Erythroblast (primary cell): Measurements from ENCODE around the gene ANK2.

ENCODE experiments used
- DNase-seq, 2 experiments: peaks; one replicate each; lab custom pipeline; 2025; lab: John Stamatoyannopoulos, UW
- GATA1 ChIP-seq: IDR thresholded peaks from 2 replicates; pipeline ENCODE4 v1.6.1; 2011; ENCODE audit warnings: low read depth, mild to moderate bottlenecking, control low read depth, low read length, moderate library complexity
- POLR2A ChIP-seq: IDR thresholded peaks from 2 replicates; pipeline ENCODE4 v1.6.1; 2011; ENCODE audit warnings: mild to moderate bottlenecking, low read length

ANK2 gene

GRCh38 chr4:113088050-113088449 lies 38.6 kb downstream of the ANK2 start:
- DNase-seq, result no peak
- TF ChIP-seq POLR2A (no peak), GATA1 (no peak)

- DNase-seq, result no peak
- no peak for TF ChIP-seq GATA1
- TF ChIP-seq POLR2A, result no peak
Measured at GRCh38 chr4:113090954-113091353, 41.5 kb downstream of the ANK2 start.

- no peak for DNase-seq
- TF ChIP-seq POLR2A, result no peak
- no peak for TF ChIP-seq GATA1
Measured at GRCh38 chr4:113094331-113094730, 44.9 kb downstream of the ANK2 start.

GRCh38 chr4:113094802-113095201 lies 45.3 kb downstream of the ANK2 start:
- peak; percentile 17 to 19 for DNase-seq
- TF ChIP-seq GATA1, result no peak
- TF ChIP-seq POLR2A, result no peak

GRCh38 chr4:113101669-113102068 lies 52.2 kb downstream of the ANK2 start:
- no peak for DNase-seq
- TF ChIP-seq POLR2A, result no peak
- TF ChIP-seq GATA1, result no peak

GRCh38 chr4:113103556-113103955 lies 54.1 kb downstream of the ANK2 start:
- no peak for DNase-seq
- TF ChIP-seq GATA1 (no peak), POLR2A (no peak)

- TF ChIP-seq POLR2A (no peak), GATA1 (no peak)
Measured at GRCh38 chr4:113106108-113106507, 56.7 kb downstream of the ANK2 start.

GRCh38 chr4:113109106-113109718 lies 59.8 kb downstream of the ANK2 start:
- TF ChIP-seq GATA1, result no peak
- no peak for TF ChIP-seq POLR2A
- no peak for DNase-seq

More at GRCh38 chr4:113106108-113106507, 56.7 kb downstream of the ANK2 start:
- DNase-seq, result peak in 1 of 2 experiments; percentile 1

- DNase-seq, result no peak
Measured at GRCh38 chr4:113112338-113112978, 63.0 kb downstream of the ANK2 start.

GRCh38 chr4:113113151-113113550 lies 63.7 kb downstream of the ANK2 start:
- DNase-seq, result no peak
- TF ChIP-seq POLR2A (no peak), GATA1 (no peak)

More at GRCh38 chr4:113112338-113112978, 63.0 kb downstream of the ANK2 start:
- TF ChIP-seq POLR2A (no peak), GATA1 (no peak)

- no peak for DNase-seq
- no peak for TF ChIP-seq POLR2A
- TF ChIP-seq GATA1, result no peak
Measured at GRCh38 chr4:113114884-113115283, 65.4 kb downstream of the ANK2 start.

GRCh38 chr4:113116414-113117357 lies 67.2 kb downstream of the ANK2 start:
- TF ChIP-seq POLR2A (no peak), GATA1 (no peak)
- no peak for DNase-seq

- no peak for TF ChIP-seq GATA1
- TF ChIP-seq POLR2A, result no peak
- DNase-seq, result no peak
Measured at GRCh38 chr4:113117358-113117702, 67.9 kb downstream of the ANK2 start.

- no peak for DNase-seq
- no peak for TF ChIP-seq GATA1
- no peak for TF ChIP-seq POLR2A
Measured at GRCh38 chr4:113122066-113122465, 72.6 kb downstream of the ANK2 start.

GRCh38 chr4:113125418-113125817 lies 76.0 kb downstream of the ANK2 start:
- DNase-seq, result no peak
- no peak for TF ChIP-seq POLR2A
- no peak for TF ChIP-seq GATA1
